Upper lobe of left lung (tissue), 6 donors: ENCODE data around the gene ELFN2. TPM values are rescaled to one million over a fixed set of nuclear protein-coding genes. Genes with fewer than 3 reads are reported as not detected.

Experiments used
- ATAC-seq, 2 donors: fragments of 200-7000 bp; cut with Tn5 transposase; one replicate each; pipeline ENCODE4 v1.9.1; 2022; ENCODE audit warnings: mild to moderate bottlenecking in 2 of 2, moderate library complexity in 2 of 2; ENCODE audit not compliant: low FRiP score in 2 of 2
- DNase-seq, 2 donors: peaks; one replicate each; pipeline ENCODE4 v3.0.0-alpha.2; 2019 to 2020
- H3K27ac ChIP-seq, 4 donors: fragments of 200-600 bp; sonication (generic); one replicate each; pipeline ENCODE4 v1.5.1; 2016 to 2019
- H3K27me3 ChIP-seq, 4 donors: fragments of 200-600 bp; sonication (generic); one replicate each; pipeline ENCODE4 v1.5.1; 2017 to 2019
- H3K36me3 ChIP-seq, 4 donors: fragments of 200-600 bp; sonication (generic); one replicate each; pipeline ENCODE4 v1.5.1; 2016 to 2019
- H3K4me1 ChIP-seq, 4 donors: fragments of 200-600 bp; sonication (generic); one replicate each; pipeline ENCODE4 v1.5.1; 2018 to 2019
- H3K4me3 ChIP-seq, 4 donors: fragments of 200-600 bp; sonication (generic); one replicate each; pipeline ENCODE4 v1.5.1; 2017 to 2019; ENCODE audit warnings: mild to moderate bottlenecking in 2 of 4, moderate library complexity in 1 of 4
- H3K9me3 ChIP-seq, 4 donors: fragments of 200-600 bp; sonication (generic); one replicate each; pipeline ENCODE4 v1.5.1; 2018 to 2019
- CTCF ChIP-seq, 6 experiments: fragments of 450-650 bp in 4 of 6; fragments of 200-600 bp in 2 of 6; sonication (generic) in 2 of 6; IDR thresholded peaks; one replicate each; pipeline ENCODE4 v1.5.1; 2016 to 2019; ENCODE audit warnings: antibody characterized with exemption in 6 of 6
- EP300 ChIP-seq, 4 donors: sonication (generic); formaldehyde crosslinking; IDR thresholded peaks; one replicate each; pipeline ENCODE4 v1.5.1; 2017; ENCODE audit warnings: antibody characterized with exemption in 4 of 4, control low read depth in 2 of 4
- POLR2A ChIP-seq, 4 donors: fragments of 450-650 bp; IDR thresholded peaks; one replicate each; pipeline ENCODE4 v1.5.1; 2016 to 2017; ENCODE audit warnings: antibody characterized with exemption in 4 of 4, mild to moderate bottlenecking in 2 of 4
- POLR2AphosphoS5 ChIP-seq, 2 donors: sonication (generic); formaldehyde crosslinking; IDR thresholded peaks; one replicate each; pipeline ENCODE4 v1.5.1; 2017; ENCODE audit warnings: antibody characterized with exemption in 2 of 2
- WGBS, 2 donors: methylation state at CpG; one replicate each; pipeline ENCODE4 v1.1.5; 2017 to 2018; 5-methylcytosine and 5-hydroxymethylcytosine counted together
- total RNA-seq, 6 donors: library from RNA; depleted of rRNA in 4 of 6; stranded (reverse); fragments of >200 nt in 4 of 6; gene quantifications; one replicate each; pipeline versions ENCODE4 v1.1.0 to v1.2.1, GENCODE V29; 2016 to 2021
- donor health status: DM: no; HTN: no; CAD: no; lungs with moderate emphysema.
- donor health status: DM: no; HTN: yes; CAD: no; lungs with severe emphysema.

Gene ELFN2
- total RNA-seq, 6 donors from 2014 or later = 0.37 to 9.1 (median 4.5) TPM

- WGBS, 2 donors = 82 to 84% methylated on average over 3 of the region's 3 CpGs
Measured at GRCh38 chr22:37460684-37461083, 33.4 kb upstream of the ELFN2 start.

GRCh38 chr22:37459206-37459605, 31.9 kb upstream of the ELFN2 start:
- H3K4me1 ChIP-seq = peaks cover 0 to 18% (median 6%) of the 10 kb centered on the region in 4 donors
- H3K4me3 ChIP-seq = no peak overlapping the region
- no peaks in the 10 kb centered on the region for H3K9me3 ChIP-seq
- WGBS, 2 donors = 69 to 72% methylated on average over 9 of the region's 9 CpGs
- DNase-seq (no peak), ATAC-seq (no peak)
- no peak overlapping the region for H3K27ac ChIP-seq
- TF ChIP-seq POLR2A (IDR thresholded peaks at IDR 0.05) (no peak), EP300 (IDR thresholded peaks at IDR 0.05) (no peak), POLR2AphosphoS5 (IDR thresholded peaks at IDR 0.05) (no peak), CTCF (IDR thresholded peaks at IDR 0.05) (no peak)
- H3K27me3 ChIP-seq = no peaks in the 10 kb centered on the region
- H3K36me3 ChIP-seq = no peaks in the 10 kb centered on the region

More at GRCh38 chr22:37460684-37461083, 33.4 kb upstream of the ELFN2 start:
- H3K27me3 ChIP-seq = no peaks in the 10 kb centered on the region
- H3K36me3 ChIP-seq = no peaks in the 10 kb centered on the region
- ATAC-seq (no peak), DNase-seq (no peak)
- no peaks in the 10 kb centered on the region for H3K9me3 ChIP-seq
- no peak overlapping the region for H3K27ac ChIP-seq
- TF ChIP-seq POLR2AphosphoS5 (IDR thresholded peaks at IDR 0.05) = no peak
- no peak for TF ChIP-seq POLR2A (IDR thresholded peaks at IDR 0.05)
- TF ChIP-seq EP300 (IDR thresholded peaks at IDR 0.05) = no peak
- TF ChIP-seq CTCF (IDR thresholded peaks at IDR 0.05) = no peak
- no peak overlapping the region for H3K4me3 ChIP-seq
- H3K4me1 ChIP-seq = peaks cover 0 to 8% (median under 1%) of the 10 kb centered on the region in 4 donors

- TF ChIP-seq CTCF (IDR thresholded peaks at IDR 0.05) (peak; percentile 79 to 93 (median 90)), POLR2A (IDR thresholded peaks at IDR 0.05) (no peak)
- WGBS, 2 donors = 46 to 61% methylated on average over 3 to 4 of the region's 4 CpGs
Measured at GRCh38 chr22:37457093-37457893, 30.0 kb upstream of the ELFN2 start.

GRCh38 chr22:37456346-37456745, 29.1 kb upstream of the ELFN2 start:
- H3K4me1 ChIP-seq = peaks cover 0 to 15% (median 6%) of the 10 kb centered on the region in 4 donors
- no peaks in the 10 kb centered on the region for H3K9me3 ChIP-seq
- 81 to 85% methylated on average over 17 of the region's 17 CpGs for WGBS, 2 donors
- ATAC-seq = no peak
- no peaks in the 10 kb centered on the region for H3K36me3 ChIP-seq
- no peaks in the 10 kb centered on the region for H3K27me3 ChIP-seq
- DNase-seq = no peak
- TF ChIP-seq EP300 (IDR thresholded peaks at IDR 0.05) (no peak), POLR2AphosphoS5 (IDR thresholded peaks at IDR 0.05) (no peak), CTCF (IDR thresholded peaks at IDR 0.05) (no peak), POLR2A (IDR thresholded peaks at IDR 0.05) (no peak)
- H3K27ac ChIP-seq = no peak overlapping the region
- H3K4me3 ChIP-seq = no peak overlapping the region

More at GRCh38 chr22:37457093-37457893, 30.0 kb upstream of the ELFN2 start:
- Histone ChIP-seq H3K27me3 (no peaks in the 10 kb centered on the region), H3K9me3 (no peaks in the 10 kb centered on the region), H3K36me3 (no peaks in the 10 kb centered on the region), H3K4me1 (peaks cover 0 to 15% (median 6%) of the 10 kb centered on the region in 4 donors), H3K4me3 (no peak overlapping the region), H3K27ac (no peak overlapping the region)
- DNase-seq (peak in 1 of 2 donors; percentile 82), ATAC-seq (peak; percentile 85 to 90)
